ENCODE results near the gene LTBP1.

DNA sequence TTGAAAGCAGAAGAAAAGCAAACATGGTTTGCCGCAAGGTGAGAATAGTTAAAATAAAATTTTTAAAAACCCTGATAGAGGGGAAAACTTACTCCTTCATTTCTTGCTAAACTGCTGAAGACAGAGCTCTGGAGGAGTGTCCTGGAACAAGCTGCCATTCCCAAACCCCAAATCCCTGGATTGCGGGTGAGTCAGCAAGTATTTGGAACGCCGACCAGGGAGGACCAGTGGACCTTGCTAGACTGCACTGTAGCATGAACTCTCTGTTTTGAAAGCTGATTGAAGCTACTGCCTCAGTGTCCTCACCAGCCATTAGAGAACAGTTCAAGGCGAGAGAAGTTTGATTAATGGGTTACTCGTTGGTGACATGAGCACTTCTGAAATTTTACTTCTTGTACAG, 430.3 kb downstream of the LTBP1 start:
- TF ChIP-seq EZH2 (IDR thresholded peaks at IDR 0.05; ENCODE audit: borderline replicate concordance, low read depth, low read length, poor library complexity, severe bottlenecking): no peak
- TF ChIP-seq, protein P1, sequence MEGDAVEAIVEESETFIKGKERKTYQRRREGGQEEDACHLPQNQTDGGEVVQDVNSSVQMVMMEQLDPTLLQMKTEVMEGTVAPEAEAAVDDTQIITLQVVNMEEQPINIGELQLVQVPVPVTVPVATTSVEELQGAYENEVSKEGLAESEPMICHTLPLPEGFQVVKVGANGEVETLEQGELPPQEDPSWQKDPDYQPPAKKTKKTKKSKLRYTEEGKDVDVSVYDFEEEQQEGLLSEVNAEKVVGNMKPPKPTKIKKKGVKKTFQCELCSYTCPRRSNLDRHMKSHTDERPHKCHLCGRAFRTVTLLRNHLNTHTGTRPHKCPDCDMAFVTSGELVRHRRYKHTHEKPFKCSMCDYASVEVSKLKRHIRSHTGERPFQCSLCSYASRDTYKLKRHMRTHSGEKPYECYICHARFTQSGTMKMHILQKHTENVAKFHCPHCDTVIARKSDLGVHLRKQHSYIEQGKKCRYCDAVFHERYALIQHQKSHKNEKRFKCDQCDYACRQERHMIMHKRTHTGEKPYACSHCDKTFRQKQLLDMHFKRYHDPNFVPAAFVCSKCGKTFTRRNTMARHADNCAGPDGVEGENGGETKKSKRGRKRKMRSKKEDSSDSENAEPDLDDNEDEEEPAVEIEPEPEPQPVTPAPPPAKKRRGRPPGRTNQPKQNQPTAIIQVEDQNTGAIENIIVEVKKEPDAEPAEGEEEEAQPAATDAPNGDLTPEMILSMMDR (conservative IDR thresholded peaks at IDR 0.05; ENCODE audit: low read depth, low read length): no peak
